ENCODE measurements around the gene ADAMTS18.
A peak's percentile ranks its signal among the peaks of the same experiment; 100 is the strongest.

The ADAMTS18 gene

DNA sequence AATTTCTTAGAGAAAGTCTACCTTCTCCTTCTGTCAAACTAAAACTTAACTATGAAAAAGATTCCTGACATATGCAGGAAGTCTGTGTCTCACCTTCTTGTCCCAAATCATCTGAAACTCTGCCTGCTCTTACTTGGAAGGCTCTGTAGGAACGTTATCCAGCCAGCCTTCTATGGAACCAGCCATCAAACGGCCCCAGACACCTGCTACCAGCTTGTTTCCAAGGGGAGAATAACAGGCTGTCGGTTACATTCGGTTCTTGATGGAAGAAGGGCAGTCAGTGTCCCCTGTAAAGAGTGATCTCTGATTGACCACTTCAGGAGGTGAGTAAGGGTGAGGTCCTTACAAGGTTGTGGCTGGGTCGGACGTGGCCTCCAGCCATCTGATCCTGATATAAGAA lies 1.7 kb downstream of the ADAMTS18 start:
- DNase-seq: no peak

GRCh38 chr16:77432264-77432663 lies 2.6 kb downstream of the ADAMTS18 start:
- DNase-seq: no peak

DNA sequence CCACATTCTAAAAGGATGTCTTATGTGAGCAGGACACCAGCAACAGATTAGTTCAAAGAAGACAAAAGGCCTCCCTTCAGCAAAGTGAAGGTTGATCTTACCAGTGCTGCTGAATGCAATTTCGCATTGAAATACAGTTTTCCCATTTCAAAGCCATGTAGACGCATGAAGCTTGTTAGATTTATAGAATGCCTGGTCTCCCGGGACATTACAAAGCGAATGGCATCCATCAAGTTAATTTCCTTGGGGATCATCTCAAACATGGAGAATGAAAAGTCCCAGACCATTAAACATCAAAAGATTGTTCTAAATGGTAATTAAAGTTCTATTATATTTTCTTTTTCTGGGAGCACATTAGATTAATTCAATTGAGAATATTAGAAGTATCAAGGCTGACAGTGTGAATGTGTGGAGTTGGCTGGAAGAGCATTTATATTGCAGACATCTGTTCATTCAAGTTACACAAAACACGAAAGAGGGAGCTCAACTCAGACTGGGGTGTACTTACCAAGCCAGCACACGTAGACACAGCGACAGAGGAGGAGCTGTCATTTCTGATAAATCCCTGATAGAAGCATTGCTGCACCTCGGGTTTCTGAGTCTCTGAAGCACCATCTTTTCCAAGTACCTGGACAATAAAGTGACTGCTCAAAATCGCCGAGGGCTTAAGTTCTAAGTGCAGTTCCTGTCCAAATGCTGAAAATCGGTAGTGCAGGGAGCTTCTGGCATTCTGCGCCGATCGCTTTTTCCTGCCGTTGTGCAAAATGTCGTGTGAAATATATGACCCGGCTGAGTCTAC lies 3.8 kb downstream of the ADAMTS18 start:
- DNase-seq: no peak

GRCh38 chr16:77430360-77430759 lies 4.5 kb downstream of the ADAMTS18 start:
- no peak for DNase-seq

DNA sequence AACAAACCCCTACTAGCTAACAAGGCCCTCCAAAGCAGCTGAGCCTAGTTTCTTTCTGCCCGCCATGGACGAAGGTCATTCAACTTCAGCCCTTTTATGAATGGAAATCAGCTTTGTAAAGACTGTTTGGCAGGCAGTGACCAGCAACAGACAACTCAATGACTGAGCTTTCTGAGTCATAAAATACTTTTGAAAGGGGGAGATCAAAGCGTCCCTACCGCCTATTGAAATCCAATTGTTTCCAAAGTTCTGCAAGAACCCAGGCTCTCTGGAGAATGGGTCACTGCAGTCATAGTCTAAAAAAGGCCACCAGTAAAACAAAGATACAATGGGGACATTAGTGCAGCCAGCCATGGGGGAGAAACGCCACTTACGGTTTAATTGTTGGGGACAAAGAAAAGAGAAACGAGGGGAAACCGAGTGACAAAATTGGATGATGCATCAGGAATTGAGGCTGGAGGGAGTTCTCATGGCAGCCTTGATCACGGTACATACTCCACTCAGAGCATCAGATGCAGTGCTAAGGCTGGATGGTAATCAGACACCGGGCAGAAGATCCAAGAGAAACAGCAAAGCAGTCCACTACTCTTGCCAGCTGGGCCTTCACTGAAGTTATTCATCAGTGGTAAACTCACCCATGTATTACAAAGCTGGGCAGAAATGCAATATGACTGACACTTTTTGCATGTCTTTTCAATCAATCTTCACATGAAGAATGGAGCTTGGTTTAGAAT lies 9.8 kb downstream of the ADAMTS18 start:
- no peak for DNase-seq

DNA sequence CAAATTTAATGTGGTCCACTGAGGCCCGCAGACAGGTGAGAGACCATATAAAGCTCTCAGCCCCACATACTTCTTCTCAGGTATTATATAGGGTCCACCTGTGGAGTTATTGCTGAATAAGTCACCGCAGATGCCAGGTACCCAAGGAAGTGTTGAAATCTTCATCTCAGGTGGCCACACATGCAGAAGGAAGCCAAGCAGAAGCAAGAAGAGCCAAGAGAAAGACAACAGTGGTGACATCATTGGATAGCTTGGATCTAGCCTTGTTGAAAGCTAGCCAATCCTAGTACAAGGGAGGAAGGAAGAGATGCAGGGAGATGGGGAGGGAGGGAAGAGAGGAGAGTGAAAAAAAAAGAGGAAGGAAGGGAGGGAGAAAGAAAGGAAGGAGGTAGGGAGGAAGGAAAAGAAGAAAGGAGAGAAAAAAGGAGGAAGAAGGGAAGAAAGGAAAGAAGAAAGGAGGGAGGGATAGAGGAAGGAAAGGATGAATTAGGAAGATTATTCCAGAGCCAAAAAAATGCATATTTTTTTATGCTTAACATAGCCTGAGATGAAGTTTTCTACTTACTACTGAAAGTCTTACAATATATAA lies 12.5 kb downstream of the ADAMTS18 start:
- DNase-seq: no peak

DNA sequence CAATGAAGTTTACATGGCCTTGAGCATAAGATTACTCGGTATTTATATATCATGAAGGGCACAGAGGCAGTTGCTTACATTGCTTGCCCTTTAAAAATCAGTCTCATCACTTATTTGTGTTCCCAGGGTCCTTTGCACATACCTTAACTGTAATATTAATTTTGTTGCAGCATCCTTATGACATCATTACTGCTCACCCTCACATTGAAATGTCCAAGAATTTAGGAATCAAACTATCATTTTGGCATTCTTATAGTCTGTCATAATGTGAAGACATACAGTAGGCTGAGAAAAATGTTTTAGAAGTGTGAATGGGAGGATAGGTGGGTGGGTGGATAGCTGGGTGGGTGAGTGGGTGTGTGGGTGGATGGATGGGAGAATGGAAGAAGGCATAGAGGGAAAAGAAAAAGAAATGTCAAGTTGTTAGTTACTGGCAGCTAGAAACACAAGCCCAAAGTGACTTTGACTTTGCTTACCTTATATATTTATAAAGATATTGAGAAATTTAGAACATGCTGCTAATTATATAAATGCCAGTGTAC lies 17.8 kb downstream of the ADAMTS18 start:
- DNase-seq: no peak

GRCh38 chr16:77414752-77415231 lies 20.0 kb downstream of the ADAMTS18 start:
- DNase-seq: peak; percentile 69

- no peak for DNase-seq
These were observed 24.4 kb downstream of the ADAMTS18 start for GRCh38 chr16:77410449-77410848.

DNA sequence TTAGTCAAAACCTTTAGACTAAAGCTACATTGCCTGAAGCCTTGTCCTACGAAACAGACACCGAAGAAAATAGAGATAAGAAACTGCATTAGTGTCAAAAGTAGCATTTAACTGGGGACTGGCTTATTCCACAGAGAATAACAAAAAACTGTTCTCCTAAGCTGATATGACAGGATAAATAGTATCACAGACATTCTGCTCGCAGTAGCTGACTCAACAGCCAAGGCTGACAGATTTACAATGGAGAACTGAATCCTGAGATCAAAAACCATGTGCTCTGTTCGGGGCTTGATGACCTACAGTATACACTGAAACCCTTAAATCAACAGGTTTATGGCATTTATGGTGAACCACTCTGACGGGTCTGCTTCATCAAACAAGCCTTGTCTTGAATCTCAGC lies 25.5 kb downstream of the ADAMTS18 start:
- DNase-seq: no peak

GRCh38 chr16:77408607-77409006 lies 26.2 kb downstream of the ADAMTS18 start:
- no peak for DNase-seq

GRCh38 chr16:77406680-77407079 lies 28.2 kb downstream of the ADAMTS18 start:
- DNase-seq: peak; percentile 50

- no peak for DNase-seq
These were observed 30.1 kb downstream of the ADAMTS18 start for GRCh38 chr16:77404775-77405174.

GRCh38 chr16:77403732-77404131 lies 31.1 kb downstream of the ADAMTS18 start:
- no peak for DNase-seq

- DNase-seq: no peak
These were observed 32.2 kb downstream of the ADAMTS18 start for GRCh38 chr16:77402672-77403071.

GRCh38 chr16:77402118-77402517 lies 32.7 kb downstream of the ADAMTS18 start:
- DNase-seq: no peak

DNA sequence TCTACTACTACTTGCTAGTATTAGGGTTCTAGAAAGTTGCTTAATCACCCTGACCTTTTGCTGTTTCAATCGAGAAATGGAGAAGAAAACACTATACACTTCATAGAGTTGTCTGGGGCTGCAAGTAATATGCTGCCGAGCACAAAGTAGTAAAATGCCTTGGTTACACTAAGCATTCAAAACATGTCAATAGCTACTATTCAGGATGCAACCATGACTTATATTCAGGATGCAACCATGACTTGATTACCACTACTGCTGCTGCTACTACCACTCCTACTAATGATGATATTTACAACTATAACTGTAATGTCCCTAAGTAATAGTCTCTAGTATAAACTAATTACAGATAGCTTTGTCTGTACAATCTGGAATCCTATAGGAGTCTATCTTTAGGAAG lies 35.3 kb downstream of the ADAMTS18 start:
- DNase-seq: no peak

- no peak for DNase-seq
These were observed 35.8 kb downstream of the ADAMTS18 start for GRCh38 chr16:77399066-77399465.

DNA sequence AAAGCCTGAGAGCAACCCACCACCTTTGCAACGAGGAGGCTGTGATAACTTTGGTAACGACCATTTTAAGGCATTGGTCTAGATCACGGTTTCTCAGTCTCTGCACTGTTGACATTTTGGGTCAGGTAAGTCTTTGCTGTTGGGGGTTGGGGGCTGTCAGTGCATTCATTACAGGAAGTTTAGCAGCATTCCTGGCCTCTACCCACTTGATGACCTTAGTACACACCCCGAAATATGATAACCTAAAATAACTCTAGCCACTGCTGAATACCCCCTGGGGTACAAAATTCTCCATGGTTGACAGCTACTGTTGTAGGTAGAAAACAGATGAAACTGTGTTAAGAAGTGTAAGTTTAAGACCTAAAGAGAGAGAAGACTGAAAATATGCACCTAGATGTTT lies 36.3 kb downstream of the ADAMTS18 start:
- no peak for DNase-seq

DNA sequence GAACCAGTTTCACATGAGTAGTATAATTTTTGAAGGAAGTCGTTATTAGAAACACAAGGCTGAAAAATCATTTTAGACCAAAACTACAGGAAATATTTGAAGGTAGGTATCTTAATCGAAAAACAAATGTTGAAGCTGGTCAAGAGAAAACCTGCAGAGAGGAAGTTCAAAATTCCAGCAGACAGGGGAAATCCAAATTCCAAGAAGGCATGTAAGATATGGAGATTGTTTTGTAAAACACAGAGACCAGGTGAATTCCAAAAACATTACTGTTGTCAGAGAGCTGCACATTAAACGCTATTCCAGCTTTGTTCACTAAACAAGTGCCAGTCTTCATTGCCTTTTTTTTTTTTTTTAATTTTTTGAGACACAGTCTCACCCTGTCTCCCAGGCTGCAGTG lies 38.4 kb downstream of the ADAMTS18 start:
- DNase-seq: no peak

DNA sequence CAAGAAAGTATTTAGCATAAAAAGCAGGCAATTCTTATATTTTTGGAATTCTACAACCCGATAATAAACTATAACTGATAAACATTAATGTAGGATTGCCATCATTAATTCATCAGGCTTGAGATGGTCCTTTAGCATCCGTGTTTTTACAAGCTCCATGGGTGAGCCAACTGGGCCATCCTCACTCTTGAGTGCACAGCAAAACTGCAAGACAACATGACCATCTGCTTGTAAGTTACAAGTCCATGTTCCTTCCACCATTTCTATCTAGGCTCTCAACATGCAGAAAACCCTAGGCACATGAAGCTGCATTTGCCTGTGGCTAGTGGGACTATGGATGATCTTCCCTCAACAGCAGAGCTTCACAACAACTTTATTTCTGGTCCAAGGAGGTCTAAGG lies 40.1 kb downstream of the ADAMTS18 start:
- no peak for DNase-seq

DNA sequence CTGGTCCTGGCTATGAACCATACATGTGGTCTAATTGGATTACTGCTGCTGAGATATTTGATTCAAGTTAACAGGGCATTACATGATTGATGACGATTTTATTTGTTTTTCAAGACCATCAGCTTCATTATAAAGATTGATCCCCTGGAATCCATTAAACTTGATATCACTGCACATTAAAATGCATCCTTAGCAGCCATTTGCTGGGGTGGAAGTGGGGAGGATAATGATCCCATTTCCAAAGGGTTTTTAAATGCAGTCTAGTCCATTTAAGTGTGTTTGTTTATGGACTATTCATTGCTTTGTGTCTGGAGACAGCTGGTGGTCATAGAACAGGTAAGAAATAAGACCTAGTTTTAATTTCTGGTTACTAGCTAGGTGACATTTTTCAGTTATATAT lies 40.9 kb downstream of the ADAMTS18 start:
- peak; percentile 11 for DNase-seq

GRCh38 chr16:77387815-77388209 lies 47.0 kb downstream of the ADAMTS18 start:
- DNase-seq: peak; percentile 88
